HepG2 (cell line): ENCODE data around the gene SMTNL1. TPM values are rescaled to one million over a fixed set of nuclear protein-coding genes. Genes with fewer than 3 reads are reported as not detected.

Experiments
- BRD4 ChIP-seq: sonication (generic); formaldehyde crosslinking; IDR thresholded peaks from 2 replicates; pipeline ENCODE4 v1.4.0; 2020; ENCODE audit warnings: missing genetic modification reagents
- GABPA ChIP-seq, 2 experiments: IDR thresholded peaks; 2 replicates each; pipeline ENCODE4 v1.6.1; 2011 to 2016; ENCODE audit warnings: low read depth in 2 of 2, low read length in 1 of 2, missing biosample characterization in 1 of 2, missing genetic modification characterization in 1 of 2
- GPN1 ChIP-seq: sonication (generic); formaldehyde crosslinking; IDR thresholded peaks from 2 replicates; pipeline ENCODE4 v1.5.1; 2020; ENCODE audit warnings: missing genetic modification reagents, borderline replicate concordance
- HMG20B ChIP-seq: conservative IDR thresholded peaks from 2 replicates; pipeline ENCODE4 v1.6.1; 2016; ENCODE audit warnings: missing genetic modification reagents, missing compliant biosample characterization
- KLF11 ChIP-seq: IDR thresholded peaks from 2 replicates; pipeline ENCODE4 v1.6.1; 2016; ENCODE audit warnings: missing compliant biosample characterization
- KMT2B ChIP-seq: IDR thresholded peaks from 2 replicates; pipeline ENCODE4 v1.6.1; 2016; ENCODE audit warnings: missing genetic modification reagents, missing compliant biosample characterization
- NFE2 ChIP-seq: sonication (generic); formaldehyde crosslinking; IDR thresholded peaks from 2 replicates; pipeline ENCODE4 v1.4.0; 2020; ENCODE audit warnings: missing genetic modification reagents
- NFYC ChIP-seq: IDR thresholded peaks from 2 replicates; pipeline ENCODE4 v1.6.1; 2016; ENCODE audit warnings: missing genetic modification reagents, missing compliant biosample characterization
- RFXAP ChIP-seq: sonication (generic); formaldehyde crosslinking; IDR thresholded peaks from 2 replicates; pipeline ENCODE4 v1.4.0; 2020; ENCODE audit warnings: missing genetic modification reagents, borderline replicate concordance
- SAFB2 ChIP-seq: sonication (generic); formaldehyde crosslinking; IDR thresholded peaks from 2 replicates; pipeline ENCODE4 v1.5.1; 2020; ENCODE audit warnings: missing genetic modification reagents, low read depth, mild to moderate bottlenecking, borderline replicate concordance
- SMAD1 ChIP-seq: sonication (generic); formaldehyde crosslinking; IDR thresholded peaks from 2 replicates; pipeline ENCODE4 v1.4.0; 2020; ENCODE audit warnings: missing genetic modification reagents, low read depth, mild to moderate bottlenecking, borderline replicate concordance
- TCF12 ChIP-seq, 2 experiments: fragments of 450-650 bp in 1 of 2; sonication (generic) in 1 of 2; formaldehyde crosslinking in 1 of 2; IDR thresholded peaks; 2 replicates each; pipeline versions ENCODE4 v1.6.1 to v1.8.0; 2017 to 2022; ENCODE audit warnings: antibody characterized with exemption in 1 of 2, mild to moderate bottlenecking in 1 of 2, missing genetic modification reagents in 1 of 2, moderate library complexity in 1 of 2
- TGIF2 ChIP-seq: IDR thresholded peaks from 2 replicates; pipeline ENCODE4 v1.6.1; 2016; ENCODE audit warnings: control low read depth, missing compliant biosample characterization
- ZBTB26 ChIP-seq: IDR thresholded peaks from 2 replicates; pipeline ENCODE4 v1.6.1; 2016; ENCODE audit warnings: missing compliant biosample characterization, missing genetic modification reagents, borderline replicate concordance
- ZNF136 ChIP-seq: sonication (generic); formaldehyde crosslinking; IDR thresholded peaks from 2 replicates; pipeline ENCODE4 v1.8.1; 2022; ENCODE audit warnings: low read depth, mild to moderate bottlenecking, moderate library complexity, missing genetic modification reagents
- ZNF326 ChIP-seq: sonication (generic); formaldehyde crosslinking; IDR thresholded peaks from 2 replicates; pipeline ENCODE4 v1.4.0; 2020; ENCODE audit warnings: missing genetic modification reagents, borderline replicate concordance
- ZNF337 ChIP-seq: sonication (generic); formaldehyde crosslinking; IDR thresholded peaks from 2 replicates; pipeline ENCODE4 v1.5.1; 2020; ENCODE audit warnings: missing genetic modification reagents, low read depth, mild to moderate bottlenecking, borderline replicate concordance
- ZNF670 ChIP-seq: sonication (generic); formaldehyde crosslinking; IDR thresholded peaks from 2 replicates; pipeline ENCODE4 v1.8.0; 2022; ENCODE audit warnings: mild to moderate bottlenecking, missing genetic modification reagents, borderline replicate concordance
- ZNF784 ChIP-seq: sonication (generic); formaldehyde crosslinking; IDR thresholded peaks from 2 replicates; pipeline ENCODE4 v1.5.1; 2020; ENCODE audit warnings: missing genetic modification reagents, mild to moderate bottlenecking, borderline replicate concordance
- ZNF883 ChIP-seq: sonication (generic); formaldehyde crosslinking; IDR thresholded peaks from 2 replicates; pipeline ENCODE4 v1.5.1; 2020; ENCODE audit warnings: mild to moderate bottlenecking, missing genetic modification reagents; ENCODE audit errors: not compliant biosample characterization
- ZSCAN29 ChIP-seq: sonication (generic); formaldehyde crosslinking; conservative IDR thresholded peaks from 2 replicates; pipeline ENCODE4 v1.4.0; 2020; ENCODE audit warnings: mild to moderate bottlenecking, missing genetic modification reagents
- polyA plus RNA-seq, 8 experiments: library from polyadenylated mRNA; depleted of rRNA in 3 of 8; stranded (reverse) in 7 of 8; unstranded in 1 of 8; fragments of >200 nt; fragmentation: Illumina TruSeq in 4 of 8; extraction: Trizol in 4 of 8; gene quantifications; 2 replicates each; pipeline versions ENCODE4 v1.2.1 to v1.2.3, GENCODE V29; 2011 to 2016; ENCODE audit warnings: low read depth in 4 of 8, missing spikeins in 1 of 8, mixed read lengths in 1 of 8; ENCODE audit not compliant: insufficient read depth in 1 of 8
- total RNA-seq, 5 experiments: library from RNA; depleted of rRNA; stranded (reverse); fragments of >200 nt; fragmentation: Illumina TruSeq; extraction: Trizol; gene quantifications; 2 replicates each; pipeline ENCODE4 v1.2.3, GENCODE V29; 2016; ENCODE audit warnings: low read depth in 1 of 5
- TF ChIP-seq, protein P1 (sequence below): IDR thresholded peaks from 2 replicates; pipeline ENCODE4 v1.6.1; 2016; ENCODE audit warnings: missing biosample characterization, missing genetic modification reagents, low read depth
- TF ChIP-seq, protein P2 (sequence below): sonication (generic); formaldehyde crosslinking; IDR thresholded peaks from 2 replicates; pipeline ENCODE4 v1.4.0; 2020; ENCODE audit warnings: mild to moderate bottlenecking, missing genetic modification reagents
- TF ChIP-seq, protein P3 (sequence below): sonication (generic); formaldehyde crosslinking; IDR thresholded peaks from 2 replicates; pipeline ENCODE4 v1.8.0; 2022; ENCODE audit warnings: mild to moderate bottlenecking, missing genetic modification reagents
- TF ChIP-seq, protein P4 (sequence below): IDR thresholded peaks from 2 replicates; pipeline ENCODE4 v1.6.1; 2016; ENCODE audit warnings: control low read depth

SMTNL1 gene
- total and polyA plus RNA-seq, 2 of the 13 experiments (the other 11 are each of a cell fraction or from before 2014, with no cell fraction given): 0.04 TPM; not detected in 1

GRCh38 chr11:57502870-57503269 is 34.5 kb upstream of the SMTNL1 start (continued):
- TF ChIP-seq ZNF670 (CRISPR knock-in tag) (no peak), ZNF883 (CRISPR knock-in tag) (no peak), HMG20B (CRISPR knock-in tag) (peak; percentile 42; the same call in 1 of the 2 replicates), NFYC (CRISPR knock-in tag) (no peak), SMAD1 (CRISPR knock-in tag) (no peak), ZNF337 (CRISPR knock-in tag) (no peak), ZBTB26 (CRISPR knock-in tag) (no peak), ZNF784 (CRISPR knock-in tag) (no peak), ZNF326 (CRISPR knock-in tag) (no peak), KMT2B (CRISPR knock-in tag) (no peak), BRD4 (CRISPR knock-in tag) (no peak), RFXAP (CRISPR knock-in tag) (no peak), SAFB2 (no peak), GABPA (IDR thresholded peaks at IDR 0.05; ENCODE audit: low read depth, low read length) (no peak), GABPA (CRISPR knock-in tag; IDR thresholded peaks at IDR 0.05; ENCODE audit: low read depth) (no peak), ZSCAN29 (CRISPR knock-in tag) (no peak), KLF11 (CRISPR knock-in tag) (no peak), NFE2 (CRISPR knock-in tag) (no peak), TGIF2 (CRISPR knock-in tag) (no peak), TCF12 (IDR thresholded peaks at IDR 0.05) (no peak), TCF12 (CRISPR knock-in tag; IDR thresholded peaks at IDR 0.05) (no peak), GPN1 (CRISPR knock-in tag) (no peak), ZNF136 (no peak)
- TF ChIP-seq, protein P1, sequence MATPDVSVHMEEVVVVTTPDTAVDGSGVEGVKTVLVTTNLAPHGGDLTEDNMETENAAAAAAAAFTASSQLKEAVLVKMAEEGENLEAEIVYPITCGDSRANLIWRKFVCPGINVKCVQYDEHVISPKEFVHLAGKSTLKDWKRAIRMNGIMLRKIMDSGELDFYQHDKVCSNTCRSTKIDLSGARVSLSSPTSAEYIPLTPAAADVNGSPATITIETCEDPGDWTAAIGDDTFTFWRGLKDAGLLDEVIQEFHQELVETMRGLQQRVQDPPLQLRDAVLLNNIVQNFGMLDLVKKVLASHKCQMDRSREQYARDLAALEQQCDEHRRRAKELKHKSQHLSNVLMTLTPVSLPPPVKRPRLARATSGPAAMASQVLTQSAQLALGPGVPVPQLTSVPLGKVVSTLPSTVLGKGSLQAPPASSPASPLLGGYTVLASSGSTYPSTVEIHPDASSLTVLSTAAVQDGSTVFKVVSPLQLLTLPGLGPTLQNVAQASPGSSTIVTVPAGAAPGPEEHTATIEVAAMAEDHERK (CRISPR knock-in tag): no peak
- TF ChIP-seq, protein P2, sequence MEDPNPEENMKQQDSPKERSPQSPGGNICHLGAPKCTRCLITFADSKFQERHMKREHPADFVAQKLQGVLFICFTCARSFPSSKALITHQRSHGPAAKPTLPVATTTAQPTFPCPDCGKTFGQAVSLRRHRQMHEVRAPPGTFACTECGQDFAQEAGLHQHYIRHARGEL (CRISPR knock-in tag): no peak
- TF ChIP-seq, protein P3, sequence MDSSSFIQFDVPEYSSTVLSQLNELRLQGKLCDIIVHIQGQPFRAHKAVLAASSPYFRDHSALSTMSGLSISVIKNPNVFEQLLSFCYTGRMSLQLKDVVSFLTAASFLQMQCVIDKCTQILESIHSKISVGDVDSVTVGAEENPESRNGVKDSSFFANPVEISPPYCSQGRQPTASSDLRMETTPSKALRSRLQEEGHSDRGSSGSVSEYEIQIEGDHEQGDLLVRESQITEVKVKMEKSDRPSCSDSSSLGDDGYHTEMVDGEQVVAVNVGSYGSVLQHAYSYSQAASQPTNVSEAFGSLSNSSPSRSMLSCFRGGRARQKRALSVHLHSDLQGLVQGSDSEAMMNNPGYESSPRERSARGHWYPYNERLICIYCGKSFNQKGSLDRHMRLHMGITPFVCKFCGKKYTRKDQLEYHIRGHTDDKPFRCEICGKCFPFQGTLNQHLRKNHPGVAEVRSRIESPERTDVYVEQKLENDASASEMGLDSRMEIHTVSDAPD (CRISPR knock-in tag): no peak
- TF ChIP-seq, protein P4, sequence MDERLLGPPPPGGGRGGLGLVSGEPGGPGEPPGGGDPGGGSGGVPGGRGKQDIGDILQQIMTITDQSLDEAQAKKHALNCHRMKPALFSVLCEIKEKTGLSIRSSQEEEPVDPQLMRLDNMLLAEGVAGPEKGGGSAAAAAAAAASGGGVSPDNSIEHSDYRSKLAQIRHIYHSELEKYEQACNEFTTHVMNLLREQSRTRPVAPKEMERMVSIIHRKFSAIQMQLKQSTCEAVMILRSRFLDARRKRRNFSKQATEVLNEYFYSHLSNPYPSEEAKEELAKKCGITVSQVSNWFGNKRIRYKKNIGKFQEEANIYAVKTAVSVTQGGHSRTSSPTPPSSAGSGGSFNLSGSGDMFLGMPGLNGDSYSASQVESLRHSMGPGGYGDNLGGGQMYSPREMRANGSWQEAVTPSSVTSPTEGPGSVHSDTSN: no peak
